Effector memory CD8-positive, alpha-beta T cell (primary cell): ENCODE measurements around the gene UPK1B.

Source experiments
- ATAC-seq: fragments of 150-1000 bp; cut with Tn5 transposase; replicated peaks from 2 replicates; pipeline ENCODE4 v1.10.0; 2021; ENCODE audit warnings: mild to moderate bottlenecking, moderate library complexity
- DNase-seq, 3 experiments: peaks; one replicate each; pipeline ENCODE4 v3.0.0; 2021
- H3K27ac Mint-ChIP-seq, 2 donors: one replicate each; pipeline ENCODE4 v1.8.0; 2022; ENCODE audit warnings: mild to moderate bottlenecking in 2 of 2, mixed read lengths in 2 of 2, moderate library complexity in 2 of 2
- H3K27me3 Mint-ChIP-seq, 2 donors: one replicate each; pipeline ENCODE4 v1.8.0; 2022; ENCODE audit warnings: mixed read lengths in 2 of 2
- H3K36me3 Mint-ChIP-seq: one replicate; pipeline ENCODE4 v1.8.0; 2022; ENCODE audit warnings: mild to moderate bottlenecking, moderate library complexity, mixed read lengths; ENCODE audit not compliant: insufficient read depth
- H3K4me1 Mint-ChIP-seq, 2 donors: one replicate each; pipeline ENCODE4 v1.8.0; 2022; ENCODE audit warnings: low read depth in 2 of 2, mixed read lengths in 2 of 2
- H3K4me3 Mint-ChIP-seq, 2 donors: one replicate each; pipeline ENCODE4 v1.8.0; 2022; ENCODE audit warnings: mild to moderate bottlenecking in 2 of 2, mixed read lengths in 2 of 2, moderate library complexity in 2 of 2
- H3K9me3 Mint-ChIP-seq, 2 donors: one replicate each; pipeline ENCODE4 v1.8.0; 2022; ENCODE audit warnings: mixed read lengths in 2 of 2

Gene UPK1B

DNA sequence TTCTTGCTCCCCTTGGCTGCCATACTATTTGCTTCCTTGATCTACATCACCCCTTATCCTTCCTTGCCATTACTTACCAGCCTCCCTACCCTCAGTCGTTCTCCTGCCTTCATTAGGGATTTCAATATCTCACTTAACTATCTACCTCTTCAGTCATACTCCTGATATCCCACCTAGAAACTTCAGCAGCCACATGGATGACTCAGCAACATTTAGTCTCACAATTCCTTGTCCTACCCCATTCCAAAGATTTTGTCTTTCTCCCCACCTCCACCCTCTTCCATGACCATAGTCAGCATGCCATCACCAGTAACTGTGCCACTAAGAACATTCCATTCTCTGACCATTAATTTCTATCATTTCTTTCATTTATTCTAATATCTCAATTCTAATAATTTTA is 18.4 kb downstream of the UPK1B start:
- Mint-ChIP-seq H3K36me3 (no peaks in the 10 kb centered on the region), H3K27ac (no peak overlapping the region), H3K4me3 (no peak overlapping the region), H3K4me1 (no peaks in the 10 kb centered on the region), H3K27me3 (no peaks in the 10 kb centered on the region), H3K9me3 (no peaks in the 10 kb centered on the region)
- ATAC-seq (no peak), DNase-seq (no peak)

DNA sequence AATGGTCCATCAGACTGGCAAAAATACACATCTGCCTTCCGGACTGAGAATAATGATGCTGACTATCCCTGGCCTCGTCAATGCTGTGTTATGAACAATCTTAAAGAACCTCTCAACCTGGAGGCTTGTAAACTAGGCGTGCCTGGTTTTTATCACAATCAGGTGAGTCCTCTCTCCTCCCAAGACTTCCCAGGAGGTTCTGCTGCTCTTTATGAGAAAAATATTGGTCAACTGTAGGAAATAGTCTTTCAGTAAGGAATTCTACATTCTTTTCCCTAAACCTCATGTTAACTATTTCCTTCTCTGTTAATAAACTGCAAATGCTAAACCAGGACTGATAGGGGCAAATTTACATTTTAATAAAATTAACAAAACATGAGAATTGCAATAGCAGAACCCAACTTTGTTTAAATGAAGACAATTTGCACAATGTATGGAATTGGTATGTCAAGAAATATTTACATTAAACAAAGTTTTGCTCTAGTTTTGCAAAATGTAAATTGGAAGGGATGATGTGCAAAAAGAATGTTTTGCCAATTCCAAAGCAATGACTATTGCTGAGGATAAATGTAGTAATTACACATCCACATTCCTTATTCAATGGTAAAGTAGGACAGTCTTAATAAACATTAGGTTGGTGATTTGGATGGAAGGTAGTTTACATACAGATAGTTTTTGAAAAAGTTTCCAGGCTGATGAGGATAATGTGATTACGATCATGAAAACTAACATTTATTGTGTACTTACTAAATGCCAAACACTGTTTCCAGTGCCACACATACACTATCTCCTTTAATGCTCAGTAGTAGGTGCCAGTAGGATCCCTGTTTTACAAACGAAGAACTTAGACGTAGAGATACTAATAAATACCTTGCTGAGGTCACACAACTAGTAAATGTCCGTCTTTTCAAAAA is 21.1 kb downstream of the UPK1B start:
- no peaks in the 10 kb centered on the region for H3K4me1 Mint-ChIP-seq
- ATAC-seq = no peak
- no peaks in the 10 kb centered on the region for H3K9me3 Mint-ChIP-seq
- H3K27me3 Mint-ChIP-seq = no peaks in the 10 kb centered on the region
- no peaks in the 10 kb centered on the region for H3K36me3 Mint-ChIP-seq
- DNase-seq = no peak
- no peak overlapping the region for H3K27ac Mint-ChIP-seq
- H3K4me3 Mint-ChIP-seq = no peak overlapping the region

DNA sequence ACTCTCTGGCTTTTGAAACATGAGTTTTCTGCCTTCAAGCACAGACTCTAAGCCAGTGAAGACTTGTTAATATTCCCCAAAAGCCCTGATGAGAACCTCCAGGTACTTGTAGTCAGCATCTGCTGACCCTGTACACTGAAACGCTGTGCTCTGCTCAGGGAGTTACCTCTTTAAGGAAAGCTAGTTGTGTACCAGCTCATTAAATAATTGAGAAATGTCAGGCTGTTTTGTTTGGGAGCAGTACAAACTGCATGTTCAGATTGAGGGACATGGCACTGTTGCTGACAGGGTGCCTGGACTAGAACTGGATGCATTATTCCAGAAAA is 21.7 kb downstream of the UPK1B start:
- Mint-ChIP-seq H3K27me3 (no peaks in the 10 kb centered on the region), H3K4me1 (no peaks in the 10 kb centered on the region), H3K4me3 (no peak overlapping the region), H3K9me3 (no peaks in the 10 kb centered on the region), H3K27ac (no peak overlapping the region), H3K36me3 (no peaks in the 10 kb centered on the region)
- DNase-seq (no peak), ATAC-seq (no peak)

DNA sequence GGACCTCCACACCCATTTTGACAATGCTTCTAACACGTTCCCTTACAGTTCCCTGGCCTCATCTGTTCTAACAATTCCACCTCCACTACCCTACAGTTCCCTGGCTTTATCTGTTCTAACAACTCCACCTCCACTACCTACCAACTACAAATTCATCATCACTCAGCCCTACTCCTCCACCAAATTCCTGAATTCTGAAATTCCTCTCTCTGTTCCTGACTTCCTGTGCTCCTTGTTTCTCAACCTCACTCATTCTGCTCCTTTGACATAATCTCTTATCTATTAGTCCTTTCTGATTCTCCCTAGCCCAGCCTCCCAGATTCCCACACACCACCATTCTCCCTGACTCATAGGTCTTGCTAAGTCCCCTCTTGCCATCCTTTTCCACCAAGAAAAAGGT is 22.5 kb downstream of the UPK1B start:
- Mint-ChIP-seq H3K36me3 (no peaks in the 10 kb centered on the region), H3K27ac (no peak overlapping the region)
- no peak for ATAC-seq

DNA sequence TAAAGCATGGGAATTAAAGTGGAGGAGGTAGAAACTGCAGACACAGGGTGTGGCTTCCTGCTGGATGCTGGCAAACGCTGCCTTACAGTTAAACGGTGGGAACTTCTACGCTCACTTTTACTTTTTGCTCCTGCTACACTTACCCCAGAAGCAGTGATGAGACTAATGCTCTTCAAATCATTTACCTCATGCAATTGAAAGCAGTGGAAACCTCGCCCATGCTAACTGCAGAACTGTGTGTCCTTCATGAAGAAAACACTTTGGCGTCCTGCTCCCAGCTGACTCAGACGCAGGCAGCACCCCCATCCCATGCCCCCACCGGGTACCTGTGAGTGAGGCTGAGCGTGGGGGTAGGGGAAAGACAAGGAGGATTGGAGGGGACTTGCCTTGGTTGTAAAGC is 31.8 kb downstream of the UPK1B start:
- no peak overlapping the region for H3K4me3 Mint-ChIP-seq
- H3K9me3 Mint-ChIP-seq = no peaks in the 10 kb centered on the region
- peaks cover 18% of the 10 kb centered on the region for H3K36me3 Mint-ChIP-seq
- H3K27ac Mint-ChIP-seq = peak overlapping the region in 1 of 2 donors; percentile 25
- H3K27me3 Mint-ChIP-seq = no peaks in the 10 kb centered on the region
- no peak for DNase-seq
- H3K4me1 Mint-ChIP-seq = peaks cover 5 to 9% of the 10 kb centered on the region in 2 donors
- ATAC-seq = no peak

More for the DNA sequence above, 22.5 kb downstream of the UPK1B start:
- no peak for DNase-seq
- Mint-ChIP-seq H3K4me1 (no peaks in the 10 kb centered on the region), H3K4me3 (no peak overlapping the region), H3K9me3 (no peaks in the 10 kb centered on the region), H3K27me3 (no peaks in the 10 kb centered on the region)

DNA sequence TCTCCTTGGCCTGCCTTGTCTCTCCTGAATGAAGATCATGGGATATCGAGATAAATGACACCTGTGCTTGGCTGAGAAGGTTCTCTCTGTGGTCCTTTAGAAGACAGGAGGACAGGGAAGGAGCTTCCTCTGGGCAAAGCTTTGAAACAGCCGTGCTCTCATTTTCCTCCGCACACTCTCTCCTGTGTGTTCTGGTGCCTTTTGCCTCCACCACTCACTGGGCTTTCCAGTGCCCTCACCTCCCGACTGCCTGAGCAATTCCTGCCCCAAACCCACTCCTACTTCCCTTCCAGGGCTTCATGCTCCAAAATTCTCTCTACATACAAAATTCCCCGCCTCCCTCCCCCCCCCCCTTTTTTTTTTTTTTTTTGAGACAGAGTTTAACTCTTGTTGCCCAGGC is 32.3 kb downstream of the UPK1B start:
- H3K27me3 Mint-ChIP-seq = no peaks in the 10 kb centered on the region
- peaks cover 22% of the 10 kb centered on the region for H3K36me3 Mint-ChIP-seq

DNA sequence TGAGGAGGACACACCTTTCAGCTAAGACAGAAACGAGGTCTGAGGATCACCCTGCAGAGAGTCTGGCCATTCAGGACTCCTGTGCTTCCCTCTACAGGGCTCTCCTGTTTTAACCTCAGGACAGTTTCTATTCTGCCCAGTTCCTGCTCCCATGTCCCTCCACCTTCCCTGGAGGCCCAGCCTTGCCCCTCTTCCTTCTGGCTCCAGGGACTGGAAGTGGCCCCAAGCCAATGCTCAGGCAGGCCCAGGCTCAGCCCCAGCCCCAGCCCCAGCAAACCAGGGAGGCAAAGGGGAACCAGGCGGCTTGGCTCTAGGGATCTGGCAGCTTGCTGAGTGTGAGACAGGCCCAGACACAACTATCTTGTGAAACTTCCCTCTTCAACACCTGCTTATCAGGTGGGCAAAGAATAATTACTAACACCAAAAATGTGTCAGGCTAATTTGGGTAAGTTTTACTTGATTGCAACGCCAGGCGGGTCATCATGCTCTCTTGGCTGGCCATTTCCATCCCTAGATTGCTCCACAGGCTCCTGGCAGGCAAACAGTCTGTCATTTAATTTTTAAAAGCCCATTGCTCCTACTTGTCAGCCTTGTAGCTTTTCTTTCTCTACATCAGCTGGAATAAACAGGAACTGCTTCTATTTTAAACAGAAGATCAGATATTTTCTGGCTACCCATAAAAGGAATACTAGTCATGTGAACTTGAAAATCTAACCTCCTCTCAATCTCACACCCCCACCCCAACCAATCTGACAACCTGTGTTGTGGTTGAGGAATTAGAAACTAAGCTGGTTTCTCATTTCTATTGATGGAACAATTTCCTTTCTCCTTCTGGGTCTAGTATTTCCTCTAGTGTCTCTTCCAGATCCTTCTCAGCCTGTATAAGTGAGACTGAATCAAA is 33.5 kb downstream of the UPK1B start:
- Mint-ChIP-seq H3K36me3 (peaks cover 31% of the 10 kb centered on the region), H3K27me3 (no peaks in the 10 kb centered on the region), H3K27ac (peak overlapping the region in 1 of 2 donors; percentile 53), H3K4me3 (no peak overlapping the region), H3K9me3 (no peaks in the 10 kb centered on the region), H3K4me1 (peaks cover 5 to 9% of the 10 kb centered on the region in 2 donors)
- DNase-seq (no peak), ATAC-seq (no peak)

More for the DNA sequence above, 32.3 kb downstream of the UPK1B start:
- Mint-ChIP-seq H3K9me3 (no peaks in the 10 kb centered on the region), H3K4me1 (peaks cover 5 to 9% of the 10 kb centered on the region in 2 donors), H3K4me3 (no peak overlapping the region), H3K27ac (no peak overlapping the region)
- ATAC-seq (no peak), DNase-seq (no peak)

DNA sequence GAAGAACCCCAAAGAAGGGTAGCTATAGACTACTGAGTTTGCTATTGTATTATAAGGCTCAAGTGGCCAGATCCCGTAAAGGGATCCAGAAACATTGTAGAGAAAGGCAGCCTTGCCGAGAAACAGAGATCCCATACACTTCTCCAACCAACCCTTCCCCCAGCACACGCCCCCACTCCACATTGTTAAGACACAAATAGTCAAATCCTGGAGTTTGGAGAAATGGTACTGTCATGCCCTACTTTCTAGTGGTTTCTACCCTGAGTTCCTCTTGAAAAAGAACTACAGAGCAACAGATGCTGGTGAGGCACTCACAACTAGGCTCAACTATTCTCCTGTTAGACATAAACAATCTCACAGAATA is 34.1 kb downstream of the UPK1B start:
- H3K9me3 Mint-ChIP-seq = no peaks in the 10 kb centered on the region
- peaks cover 5 to 9% of the 10 kb centered on the region in 2 donors for H3K4me1 Mint-ChIP-seq
- DNase-seq (no peak), ATAC-seq (no peak)
- no peaks in the 10 kb centered on the region for H3K27me3 Mint-ChIP-seq
- no peak overlapping the region for H3K4me3 Mint-ChIP-seq
- H3K27ac Mint-ChIP-seq = peak overlapping the region in 1 of 2 donors; percentile 2
- H3K36me3 Mint-ChIP-seq = peaks cover 35% of the 10 kb centered on the region

DNA sequence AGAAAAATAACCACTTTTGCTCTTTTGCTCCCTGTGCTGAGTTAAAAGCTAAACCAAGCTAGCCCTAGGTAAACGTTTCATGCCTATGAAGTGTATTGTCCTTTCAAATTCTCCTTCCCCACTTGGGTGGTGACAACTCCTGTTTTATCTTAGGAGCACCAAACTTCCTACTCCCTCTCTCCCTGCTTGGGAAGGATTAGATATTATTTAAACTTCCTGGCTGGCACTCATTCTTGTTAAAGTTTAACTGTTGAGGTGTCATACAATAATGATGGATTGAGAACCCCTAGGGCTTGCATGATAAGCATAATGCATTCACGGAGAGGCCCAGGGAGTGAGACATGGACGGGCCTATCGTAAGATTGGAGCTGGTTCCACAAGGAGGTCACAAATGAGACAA is 37.8 kb downstream of the UPK1B start:
- peaks cover 4 to 9% of the 10 kb centered on the region in 2 donors for H3K4me1 Mint-ChIP-seq
- DNase-seq (no peak), ATAC-seq (no peak)
- no peaks in the 10 kb centered on the region for H3K27me3 Mint-ChIP-seq
- H3K36me3 Mint-ChIP-seq = peaks cover 69% of the 10 kb centered on the region
- no peaks in the 10 kb centered on the region for H3K9me3 Mint-ChIP-seq
- no peak overlapping the region for H3K27ac Mint-ChIP-seq
- H3K4me3 Mint-ChIP-seq = no peak overlapping the region

DNA sequence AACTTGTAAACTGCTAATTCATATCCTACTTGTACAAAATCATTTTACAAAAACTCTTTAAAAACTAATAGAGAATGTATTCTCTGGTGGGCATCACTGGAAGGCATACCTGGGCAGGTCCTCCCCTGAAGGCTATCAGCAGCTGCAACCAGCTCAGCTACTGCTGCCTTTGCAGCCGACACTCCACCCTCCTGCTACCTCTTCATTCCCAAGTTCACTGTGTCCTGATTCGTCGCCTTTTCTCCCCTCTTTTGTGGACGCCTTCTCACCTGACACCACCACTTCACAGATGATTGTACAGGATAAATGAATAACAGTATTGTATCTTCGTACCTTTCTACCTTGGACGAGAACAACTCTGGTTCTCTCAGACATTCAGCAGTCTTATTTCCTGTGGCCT is 38.4 kb downstream of the UPK1B start:
- ATAC-seq = no peak
- H3K27me3 Mint-ChIP-seq = no peaks in the 10 kb centered on the region
- no peak overlapping the region for H3K4me3 Mint-ChIP-seq
- peaks cover 4 to 9% of the 10 kb centered on the region in 2 donors for H3K4me1 Mint-ChIP-seq
- no peak for DNase-seq
- peaks cover 69% of the 10 kb centered on the region for H3K36me3 Mint-ChIP-seq
- H3K9me3 Mint-ChIP-seq = no peaks in the 10 kb centered on the region
- no peak overlapping the region for H3K27ac Mint-ChIP-seq

DNA sequence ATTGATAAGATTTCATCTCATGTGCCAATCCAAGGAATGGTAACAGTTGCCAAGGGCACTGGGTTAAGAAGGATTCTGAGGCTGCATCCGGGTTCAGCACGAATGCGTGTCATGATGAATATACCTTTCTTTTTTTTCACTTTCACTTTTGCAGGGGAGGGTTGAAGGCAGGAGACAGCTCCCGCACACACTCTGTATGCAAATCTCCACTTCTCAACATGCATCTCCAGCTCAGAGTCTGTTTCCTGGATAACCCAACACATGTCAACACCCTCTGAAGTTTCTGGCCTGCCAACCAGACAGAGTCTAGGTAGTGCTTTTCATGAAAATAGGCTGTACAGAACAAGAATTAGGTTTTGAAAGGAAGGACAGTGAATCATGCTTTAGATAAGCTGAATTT is 45.7 kb downstream of the UPK1B start:
- H3K27ac Mint-ChIP-seq = peak overlapping the region; percentile 84 to 88
- peak; percentile 76 for ATAC-seq
- DNase-seq = no peak
- peaks cover 21 to 22% of the 10 kb centered on the region in 2 donors for H3K4me1 Mint-ChIP-seq
- no peaks in the 10 kb centered on the region for H3K9me3 Mint-ChIP-seq
- peak overlapping the region in 1 of 2 donors; percentile 26 for H3K4me3 Mint-ChIP-seq
- H3K27me3 Mint-ChIP-seq = no peaks in the 10 kb centered on the region
- peaks cover 78% of the 10 kb centered on the region for H3K36me3 Mint-ChIP-seq

DNA sequence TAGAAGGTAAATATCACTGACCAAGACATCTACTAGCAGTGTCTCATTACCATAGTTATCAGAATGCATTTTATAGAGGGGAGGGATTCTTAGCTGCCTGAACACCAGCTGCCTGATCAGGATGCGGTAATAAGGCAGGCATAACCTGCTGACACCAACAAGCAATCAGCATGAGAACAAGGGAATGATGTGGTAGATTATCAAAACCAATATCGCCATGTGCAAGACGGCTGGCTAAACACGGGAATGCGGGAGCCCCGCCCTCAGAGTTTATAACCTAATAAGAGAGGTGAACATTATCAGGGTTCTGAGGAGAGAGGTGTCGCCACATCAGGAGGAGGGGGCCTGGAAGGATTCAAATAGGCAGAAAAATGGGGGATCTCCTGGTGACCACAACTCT is 46.8 kb downstream of the UPK1B start:
- no peaks in the 10 kb centered on the region for H3K9me3 Mint-ChIP-seq
- ATAC-seq (no peak), DNase-seq (no peak)
- peaks cover 78% of the 10 kb centered on the region for H3K36me3 Mint-ChIP-seq
- peaks cover 21 to 22% of the 10 kb centered on the region in 2 donors for H3K4me1 Mint-ChIP-seq
- no peaks in the 10 kb centered on the region for H3K27me3 Mint-ChIP-seq
- H3K4me3 Mint-ChIP-seq = no peak overlapping the region
- H3K27ac Mint-ChIP-seq = peak overlapping the region in 1 of 2 donors; percentile 11

DNA sequence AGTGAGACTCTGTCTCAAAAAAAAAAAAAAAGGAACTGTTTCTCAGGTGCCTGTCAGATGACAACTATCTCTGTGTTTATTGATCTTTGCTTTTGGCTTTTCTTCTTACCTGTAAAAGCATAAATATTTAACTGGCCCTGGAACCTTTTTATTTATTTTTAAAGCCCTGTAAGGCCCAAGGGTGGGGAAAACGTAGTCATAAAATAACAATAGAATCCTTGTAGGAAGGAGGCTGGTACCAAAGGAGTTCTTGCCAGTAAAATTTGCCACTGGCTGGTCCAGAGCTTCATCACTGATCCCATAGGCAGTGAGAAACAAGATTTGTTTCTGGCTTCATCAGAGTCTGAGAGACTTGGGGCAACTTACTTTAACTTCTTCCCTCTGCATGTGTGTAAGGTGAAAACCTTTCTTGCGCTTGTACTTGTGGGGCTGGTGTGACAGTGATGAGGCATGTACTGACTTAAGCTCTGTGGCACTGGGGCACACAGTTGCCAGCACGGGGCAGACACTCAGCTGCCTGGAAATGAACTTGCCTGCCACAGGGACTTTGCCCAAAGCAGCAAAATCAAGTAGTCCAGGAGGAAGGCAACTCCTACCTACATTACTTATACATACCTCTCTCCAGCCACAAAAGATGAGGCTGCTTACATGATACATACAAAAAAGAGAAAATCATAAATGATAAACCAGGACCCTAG is 47.7 kb downstream of the UPK1B start:
- no peaks in the 10 kb centered on the region for H3K27me3 Mint-ChIP-seq
- H3K4me3 Mint-ChIP-seq = no peak overlapping the region
- peaks cover 75% of the 10 kb centered on the region for H3K36me3 Mint-ChIP-seq
- peak overlapping the region; percentile 11 to 19 for H3K27ac Mint-ChIP-seq
- ATAC-seq (no peak), DNase-seq (no peak)
- H3K4me1 Mint-ChIP-seq = peaks cover 19 to 22% of the 10 kb centered on the region in 2 donors
- H3K9me3 Mint-ChIP-seq = no peaks in the 10 kb centered on the region
